PC-9 (cell line): ENCODE measurements around the gene DIP2C. TPM values are rescaled to one million over a fixed set of nuclear protein-coding genes. Genes with fewer than 3 reads are reported as not detected.

Experiments
- BruUV-seq: library from RNA; stranded (reverse); fragments of 400-500 nt; replicated peaks from 2 replicates; lab custom pipeline; 2021; lab: Mats Ljungman, UMichigan
- CTCF ChIA-PET: fragments of 300-600 bp; sonication (Branson Sonifier 250); formaldehyde crosslinking; loops from one replicate; lab custom pipeline; 2022; ENCODE audit warnings: antibody characterized with exemption; lab: Charles Lee
- POLR2A ChIA-PET: fragments of 300-600 bp; sonication (Branson Sonifier 250); formaldehyde crosslinking; loops from one replicate; lab custom pipeline; 2022; ENCODE audit warnings: antibody characterized with exemption; ENCODE audit not compliant: unreplicated experiment; lab: Charles Lee
- DNase-seq, 2 experiments: peaks; one replicate each; pipeline versions ENCODE4 v3.0.0 to v3.0.0-alpha.2; 2015 to 2022; ENCODE audit warnings: mixed read lengths in 1 of 2
- H2AFZ ChIP-seq: fragments of 200-600 bp; sonication (generic); 2 replicates; pipeline ENCODE4 v1.8.1; 2017; ENCODE audit warnings: antibody characterized with exemption
- H3F3A ChIP-seq: fragments of 200-600 bp; sonication (generic); 2 replicates; pipeline ENCODE4 v1.8.1; 2017; ENCODE audit warnings: antibody characterized with exemption, mild to moderate bottlenecking, low read depth; ENCODE audit not compliant: insufficient read depth
- H3K27ac ChIP-seq: fragments of 200-600 bp; sonication (generic); 2 replicates; pipeline ENCODE4 v1.6.1; 2016; ENCODE audit warnings: mixed run types
- H3K27me3 ChIP-seq: fragments of 200-600 bp; sonication (generic); 2 replicates; pipeline ENCODE4 v1.6.1; 2016; ENCODE audit warnings: low read depth, mixed run types; ENCODE audit not compliant: insufficient read depth
- H3K36me3 ChIP-seq: fragments of 200-600 bp; sonication (generic); 2 replicates; pipeline ENCODE4 v1.6.1; 2016; ENCODE audit warnings: low read depth, mixed run types
- H3K4me1 ChIP-seq: fragments of 200-600 bp; sonication (generic); replicated peaks from 2 replicates; pipeline ENCODE4 v1.6.1; 2016; ENCODE audit warnings: mixed run types; ENCODE audit not compliant: insufficient read depth
- H3K4me2 ChIP-seq: fragments of 200-600 bp; sonication (generic); 2 replicates; pipeline ENCODE4 v1.6.1; 2017; ENCODE audit warnings: mixed run types
- H3K4me3 ChIP-seq: fragments of 200-600 bp; sonication (generic); 2 replicates; pipeline ENCODE4 v1.6.1; 2016; ENCODE audit warnings: mixed run types
- H3K79me2 ChIP-seq: fragments of 200-600 bp; sonication (generic); 2 replicates; pipeline ENCODE4 v1.6.1; 2017; ENCODE audit warnings: low read depth, mixed run types
- H3K9me2 ChIP-seq: fragments of 200-600 bp; sonication (generic); 2 replicates; pipeline ENCODE4 v1.8.1; 2017; ENCODE audit warnings: mild to moderate bottlenecking; ENCODE audit not compliant: insufficient read depth
- H3K9me3 ChIP-seq: fragments of 200-600 bp; sonication (generic); 2 replicates; pipeline ENCODE4 v1.8.1; 2016; ENCODE audit warnings: low read depth; ENCODE audit not compliant: insufficient read depth
- H4K20me1 ChIP-seq: fragments of 200-600 bp; sonication (generic); 2 replicates; pipeline ENCODE4 v1.8.1; 2017; ENCODE audit not compliant: insufficient read depth
- CTCF ChIP-seq: fragments of 200-600 bp; sonication (generic); conservative IDR thresholded peaks from 2 replicates; pipeline ENCODE4 v1.6.1; 2017; ENCODE audit warnings: mixed run types, antibody characterized with exemption, mild to moderate bottlenecking, moderate library complexity
- EZH2 ChIP-seq: fragments of 200-600 bp; sonication (generic); IDR thresholded peaks from 2 replicates; pipeline ENCODE4 v1.8.0; 2017; ENCODE audit warnings: antibody characterized with exemption, low read depth
- intact Hi-C: fragments of 100-400 bp; cut with micrococcal nuclease; formaldehyde crosslinking; loops from one replicate; pipeline ENCODE4 v1.10.0; 2022; ENCODE audit not compliant: unreplicated experiment
- total RNA-seq: library from RNA; stranded (reverse); gene quantifications from 2 replicates; pipeline ENCODE4 v1.2.3, GENCODE V29; 2021

DIP2C gene
- total RNA-seq, 1 experiment from 2014 or later, result 0.83 TPM

GRCh38 chr10:571688-572451, 117.6 kb downstream of the DIP2C start:
- no peak overlapping the region for H3K4me2 ChIP-seq
- no peaks in the 10 kb centered on the region for H3K9me2 ChIP-seq
- no peaks in the 10 kb centered on the region for H4K20me1 ChIP-seq
- DNase-seq, result no peak
- intact Hi-C loops, result no loop called here
- no TSS peak for BruUV-seq
- H3K27ac ChIP-seq, result no peak overlapping the region
- ChIA-PET CTCF (interaction anchor here (0.6 kb wide), 1 partner anchor 171 kb away, joined by 14 read pairs; no protein-coding TSS in a partner anchor), POLR2A (no interaction called here)
- H3F3A ChIP-seq, result no peaks in the 10 kb centered on the region
- no peaks in the 10 kb centered on the region for H3K9me3 ChIP-seq
- H3K36me3 ChIP-seq, result no peaks in the 10 kb centered on the region
- no peak overlapping the region for H2AFZ ChIP-seq
- H3K27me3 ChIP-seq, result peaks cover 64% of the 10 kb centered on the region
- no peak for TF ChIP-seq EZH2
- no peak for TF ChIP-seq CTCF
- H3K4me1 ChIP-seq, result no peaks in the 10 kb centered on the region
- no peaks in the 10 kb centered on the region for H3K79me2 ChIP-seq
- H3K4me3 ChIP-seq, result no peak overlapping the region

- H3K9me3 ChIP-seq, result no peaks in the 10 kb centered on the region
- peaks cover 71% of the 10 kb centered on the region for H3K27me3 ChIP-seq
- H3K4me3 ChIP-seq, result no peak overlapping the region
- H3K4me1 ChIP-seq, result no peaks in the 10 kb centered on the region
- H3K79me2 ChIP-seq, result no peaks in the 10 kb centered on the region
- no TSS peak for BruUV-seq
- no peaks in the 10 kb centered on the region for H3K36me3 ChIP-seq
- no peaks in the 10 kb centered on the region for H3K9me2 ChIP-seq
- ChIA-PET CTCF (interaction anchor here (0.6 kb wide), 1 partner anchor 172 kb away, joined by 14 read pairs; no protein-coding TSS in a partner anchor), POLR2A (no interaction called here)
- no peak overlapping the region for H3K27ac ChIP-seq
- H3K4me2 ChIP-seq, result no peak overlapping the region
- H2AFZ ChIP-seq, result no peak overlapping the region
- DNase-seq, result no peak
- intact Hi-C loops, result no loop called here
- TF ChIP-seq CTCF, result no peak
- TF ChIP-seq EZH2, result no peak
- H3F3A ChIP-seq, result no peaks in the 10 kb centered on the region
- H4K20me1 ChIP-seq, result no peaks in the 10 kb centered on the region
These were observed 118.3 kb downstream of the DIP2C start for GRCh38 chr10:571166-571565.

GRCh38 chr10:570628-571163, 118.8 kb downstream of the DIP2C start:
- Histone ChIP-seq H3K79me2 (no peaks in the 10 kb centered on the region), H3K9me3 (no peaks in the 10 kb centered on the region), H3K36me3 (no peaks in the 10 kb centered on the region), H3F3A (no peaks in the 10 kb centered on the region), H3K27ac (no peak overlapping the region), H3K4me2 (no peak overlapping the region), H2AFZ (no peak overlapping the region), H3K4me1 (no peaks in the 10 kb centered on the region), H3K4me3 (no peak overlapping the region), H3K27me3 (peaks cover 73% of the 10 kb centered on the region), H4K20me1 (no peaks in the 10 kb centered on the region), H3K9me2 (no peaks in the 10 kb centered on the region)
- no peak for DNase-seq
- intact Hi-C loops, result no loop called here
- TF ChIP-seq EZH2 (no peak), CTCF (no peak)
- POLR2A ChIA-PET, result no interaction called here
- BruUV-seq, result no TSS peak
- CTCF ChIA-PET, result no interaction called here
